Measurements from ENCODE around the gene AMBRA1.

Gene AMBRA1

DNA sequence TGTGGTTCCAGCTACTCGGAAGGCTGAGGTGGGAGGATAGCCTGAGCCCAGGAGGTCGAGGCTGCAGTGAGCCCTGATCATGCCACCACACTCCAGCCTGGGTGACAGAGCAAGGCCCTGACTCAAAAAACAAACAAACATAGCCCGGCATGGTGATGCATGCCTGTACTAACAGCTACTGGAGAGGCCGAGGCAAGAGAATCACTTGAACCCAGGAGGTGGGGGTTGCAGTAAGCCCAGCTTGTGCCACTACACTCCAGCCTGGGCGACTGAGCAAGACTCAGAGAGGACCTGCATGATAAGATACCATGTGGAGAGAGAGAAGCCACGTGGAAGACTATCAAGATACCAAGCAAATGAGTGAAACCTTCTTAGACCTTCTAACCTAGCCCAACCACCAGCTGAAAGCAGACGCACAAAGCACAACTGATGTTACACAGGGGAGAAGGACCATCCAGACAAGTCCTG, 36.1 kb downstream of the AMBRA1 start:
- Histone ChIP-seq H3K4me3 (ENCODE audit: insufficient read depth, low read length, poor library complexity, severe bottlenecking) (no peak overlapping the region), H3K27ac (ENCODE audit: low read depth, low read length) (no peak overlapping the region)

GRCh38 chr11:46555267-46556054, 38.4 kb downstream of the AMBRA1 start:
- Histone ChIP-seq H4K20me1 (ENCODE audit: low read depth, low read length) (no peaks in the 10 kb centered on the region), H3K79me2 (ENCODE audit: insufficient read depth, low read length) (peaks cover 54% of the 10 kb centered on the region), H3K4me3 (ENCODE audit: insufficient read depth, low read length, poor library complexity, severe bottlenecking) (no peak overlapping the region), H3K36me3 (ENCODE audit: low read length) (no peaks in the 10 kb centered on the region), H3K27ac (ENCODE audit: low read depth, low read length) (no peak overlapping the region), H3K9me3 (ENCODE audit: insufficient read depth, low read length) (no peaks in the 10 kb centered on the region), H3K9me2 (replicated peaks; ENCODE audit: insufficient read depth, low read length) (no peaks in the 10 kb centered on the region), H2AFZ (ENCODE audit: low read depth, low read length, severe bottlenecking) (no peak overlapping the region), H3K4me2 (ENCODE audit: low read depth, low read length, poor library complexity, severe bottlenecking) (no peak overlapping the region), H3K9ac (ENCODE audit: low read length) (no peak overlapping the region), H3F3A (ENCODE audit: insufficient read depth) (0 out of 2 replicates have a peak, but pooled peaks cover 9% of the 10 kb centered on the region), H3K27me3 (ENCODE audit: low read length) (no peaks in the 10 kb centered on the region)
- no peak for TF ChIP-seq EZH2phosphoT487 (conservative IDR thresholded peaks at IDR 0.05; ENCODE audit: low read length)
- TF ChIP-seq, protein P1, sequence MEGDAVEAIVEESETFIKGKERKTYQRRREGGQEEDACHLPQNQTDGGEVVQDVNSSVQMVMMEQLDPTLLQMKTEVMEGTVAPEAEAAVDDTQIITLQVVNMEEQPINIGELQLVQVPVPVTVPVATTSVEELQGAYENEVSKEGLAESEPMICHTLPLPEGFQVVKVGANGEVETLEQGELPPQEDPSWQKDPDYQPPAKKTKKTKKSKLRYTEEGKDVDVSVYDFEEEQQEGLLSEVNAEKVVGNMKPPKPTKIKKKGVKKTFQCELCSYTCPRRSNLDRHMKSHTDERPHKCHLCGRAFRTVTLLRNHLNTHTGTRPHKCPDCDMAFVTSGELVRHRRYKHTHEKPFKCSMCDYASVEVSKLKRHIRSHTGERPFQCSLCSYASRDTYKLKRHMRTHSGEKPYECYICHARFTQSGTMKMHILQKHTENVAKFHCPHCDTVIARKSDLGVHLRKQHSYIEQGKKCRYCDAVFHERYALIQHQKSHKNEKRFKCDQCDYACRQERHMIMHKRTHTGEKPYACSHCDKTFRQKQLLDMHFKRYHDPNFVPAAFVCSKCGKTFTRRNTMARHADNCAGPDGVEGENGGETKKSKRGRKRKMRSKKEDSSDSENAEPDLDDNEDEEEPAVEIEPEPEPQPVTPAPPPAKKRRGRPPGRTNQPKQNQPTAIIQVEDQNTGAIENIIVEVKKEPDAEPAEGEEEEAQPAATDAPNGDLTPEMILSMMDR (IDR thresholded peaks at IDR 0.05; ENCODE audit: insufficient read depth, low read length, poor library complexity, severe bottlenecking): no peak

More for the DNA sequence above, 36.1 kb downstream of the AMBRA1 start:
- Histone ChIP-seq H3K9ac (ENCODE audit: low read length) (no peak overlapping the region), H3K27me3 (ENCODE audit: low read length) (no peaks in the 10 kb centered on the region), H3F3A (ENCODE audit: insufficient read depth) (0 out of 2 replicates have a peak, but pooled peaks cover 13% of the 10 kb centered on the region), H3K9me2 (replicated peaks; ENCODE audit: insufficient read depth, low read length) (no peaks in the 10 kb centered on the region), H4K20me1 (ENCODE audit: low read depth, low read length) (peaks cover 9% of the 10 kb centered on the region), H3K36me3 (ENCODE audit: low read length) (no peaks in the 10 kb centered on the region), H2AFZ (ENCODE audit: low read depth, low read length, severe bottlenecking) (no peak overlapping the region), H3K79me2 (ENCODE audit: insufficient read depth, low read length) (peaks cover 49% of the 10 kb centered on the region), H3K4me2 (ENCODE audit: low read depth, low read length, poor library complexity, severe bottlenecking) (no peak overlapping the region), H3K9me3 (ENCODE audit: insufficient read depth, low read length) (no peaks in the 10 kb centered on the region)
- TF ChIP-seq, protein P1 (IDR thresholded peaks at IDR 0.05; ENCODE audit: insufficient read depth, low read length, poor library complexity, severe bottlenecking): no peak
- no peak for TF ChIP-seq EZH2phosphoT487 (conservative IDR thresholded peaks at IDR 0.05; ENCODE audit: low read length)

DNA sequence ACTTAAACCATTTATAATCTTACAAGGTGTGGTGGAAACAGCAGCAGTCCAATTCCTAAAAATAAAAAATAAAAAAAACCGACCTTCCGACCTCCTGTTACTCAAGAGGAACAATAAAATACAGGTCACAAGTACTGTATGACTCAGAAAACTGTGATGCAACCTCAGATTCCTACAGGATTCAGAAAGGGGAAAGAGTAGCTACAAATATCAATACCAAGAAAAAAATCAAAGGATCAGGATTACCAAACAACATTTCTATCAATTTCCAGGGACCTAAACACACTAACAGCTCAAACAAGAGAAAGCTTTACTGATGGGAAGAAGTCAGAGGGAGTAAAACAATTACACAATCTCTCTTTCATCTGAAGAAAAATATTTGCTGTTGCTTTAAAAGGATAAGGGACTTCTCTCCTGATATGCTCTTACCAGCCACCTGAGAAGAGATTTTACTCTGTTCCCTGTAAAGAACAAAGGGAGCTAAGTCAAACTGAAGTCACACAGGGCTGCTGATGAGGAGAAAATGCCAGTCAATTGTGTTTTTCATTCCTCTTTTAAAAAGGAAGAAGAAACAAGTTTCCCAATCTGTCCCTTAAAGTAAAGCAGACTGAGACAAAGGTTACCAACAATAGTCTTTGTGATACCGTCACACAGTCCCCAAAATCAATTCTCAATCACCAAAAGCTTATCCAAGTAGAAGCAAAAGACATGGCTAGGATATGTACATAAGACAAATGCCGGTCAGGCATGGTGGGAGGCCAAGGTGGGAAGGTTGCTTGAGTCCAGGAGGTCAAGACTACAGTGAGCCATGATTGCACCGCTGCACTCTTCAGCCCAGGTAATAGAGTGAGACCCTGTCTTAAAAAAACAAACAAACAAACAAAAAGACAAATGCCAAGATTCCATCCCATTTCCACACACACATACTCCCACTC, 39.3 kb downstream of the AMBRA1 start:
- Histone ChIP-seq H2AFZ (ENCODE audit: low read depth, low read length, severe bottlenecking) (no peak overlapping the region), H3F3A (ENCODE audit: insufficient read depth) (0 out of 2 replicates have a peak, but pooled peaks cover 5% of the 10 kb centered on the region), H3K4me2 (ENCODE audit: low read depth, low read length, poor library complexity, severe bottlenecking) (no peak overlapping the region), H3K27me3 (ENCODE audit: low read length) (no peaks in the 10 kb centered on the region), H3K36me3 (ENCODE audit: low read length) (no peaks in the 10 kb centered on the region), H3K9me3 (ENCODE audit: insufficient read depth, low read length) (no peaks in the 10 kb centered on the region), H3K79me2 (ENCODE audit: insufficient read depth, low read length) (peaks cover 57% of the 10 kb centered on the region), H4K20me1 (ENCODE audit: low read depth, low read length) (no peaks in the 10 kb centered on the region), H3K4me3 (ENCODE audit: insufficient read depth, low read length, poor library complexity, severe bottlenecking) (no peak overlapping the region), H3K9ac (ENCODE audit: low read length) (no peak overlapping the region), H3K27ac (ENCODE audit: low read depth, low read length) (no peak overlapping the region), H3K9me2 (replicated peaks; ENCODE audit: insufficient read depth, low read length) (no peaks in the 10 kb centered on the region)
- TF ChIP-seq, protein P1 (IDR thresholded peaks at IDR 0.05; ENCODE audit: insufficient read depth, low read length, poor library complexity, severe bottlenecking): no peak
- TF ChIP-seq EZH2phosphoT487 (conservative IDR thresholded peaks at IDR 0.05; ENCODE audit: low read length): no peak
